Measurements from ENCODE around the gene ANAPC13.

The ANAPC13 gene

GRCh38 chr3:134525293-134525692, 39.5 kb upstream of the ANAPC13 start:
- no peak for TF ChIP-seq CTCF (conservative IDR thresholded peaks at IDR 0.05)
- H3K27ac ChIP-seq: no peak overlapping the region

GRCh38 chr3:134522541-134522940, 36.8 kb upstream of the ANAPC13 start:
- H3K27ac ChIP-seq: no peak overlapping the region
- no peak for TF ChIP-seq CTCF (conservative IDR thresholded peaks at IDR 0.05)

GRCh38 chr3:134517791-134518190, 32.0 kb upstream of the ANAPC13 start:
- no peak overlapping the region for H3K27ac ChIP-seq
- TF ChIP-seq CTCF (conservative IDR thresholded peaks at IDR 0.05): no peak

GRCh38 chr3:134516905-134517304, 31.1 kb upstream of the ANAPC13 start:
- H3K27ac ChIP-seq: no peak overlapping the region
- no peak for TF ChIP-seq CTCF (conservative IDR thresholded peaks at IDR 0.05)

GRCh38 chr3:134511500-134511899, 25.7 kb upstream of the ANAPC13 start:
- H3K27ac ChIP-seq: no peak overlapping the region
- TF ChIP-seq CTCF (conservative IDR thresholded peaks at IDR 0.05): no peak

- TF ChIP-seq CTCF (conservative IDR thresholded peaks at IDR 0.05): no peak
- H3K27ac ChIP-seq: no peak overlapping the region
Measured at GRCh38 chr3:134505485-134505884, 19.7 kb upstream of the ANAPC13 start.

- no peak for TF ChIP-seq CTCF (conservative IDR thresholded peaks at IDR 0.05)
- no peak overlapping the region for H3K27ac ChIP-seq
Measured at GRCh38 chr3:134504132-134504531, 18.3 kb upstream of the ANAPC13 start.

GRCh38 chr3:134503266-134503665, 17.5 kb upstream of the ANAPC13 start:
- H3K27ac ChIP-seq: no peak overlapping the region
- no peak for TF ChIP-seq CTCF (conservative IDR thresholded peaks at IDR 0.05)
